Osteocyte (in vitro differentiated cells): Measurements from ENCODE around the gene CERS1. TPM values are rescaled to one million over a fixed set of nuclear protein-coding genes. Genes with fewer than 3 reads are reported as not detected.

Experiments used
- DNase-seq: peaks from one replicate; pipeline ENCODE4 v3.0.0; 2021; ENCODE audit warnings: mixed read lengths; ENCODE audit not compliant: unreplicated experiment; ENCODE audit errors: extremely low spot score
- H3K27ac Mint-ChIP-seq: one replicate; pipeline ENCODE4 v1.8.0; 2021; ENCODE audit warnings: mild to moderate bottlenecking, mixed read lengths; ENCODE audit not compliant: unreplicated experiment
- H3K27me3 Mint-ChIP-seq: one replicate; pipeline ENCODE4 v1.8.0; 2021; ENCODE audit warnings: mixed read lengths; ENCODE audit not compliant: unreplicated experiment
- H3K36me3 Mint-ChIP-seq: one replicate; pipeline ENCODE4 v1.8.0; 2021; ENCODE audit warnings: mixed read lengths; ENCODE audit not compliant: unreplicated experiment
- H3K4me1 Mint-ChIP-seq: one replicate; pipeline ENCODE4 v1.8.0; 2021; ENCODE audit warnings: mixed read lengths; ENCODE audit not compliant: unreplicated experiment
- H3K4me3 Mint-ChIP-seq: one replicate; pipeline ENCODE4 v1.8.0; 2021; ENCODE audit warnings: mild to moderate bottlenecking, moderate library complexity, mixed read lengths; ENCODE audit not compliant: unreplicated experiment
- H3K9me3 Mint-ChIP-seq: one replicate; pipeline ENCODE4 v1.8.0; 2021; ENCODE audit warnings: mixed read lengths; ENCODE audit not compliant: unreplicated experiment
- CTCF ChIP-seq: fragments of 200-600 bp; sonication (generic); IDR thresholded peaks from 2 replicates; pipeline ENCODE4 v1.5.0; 2021; ENCODE audit warnings: antibody characterized with exemption, mild to moderate bottlenecking, moderate library complexity
- total RNA-seq: library from RNA; stranded (reverse); gene quantifications from 2 replicates; pipeline ENCODE4 v1.2.1, GENCODE V29; 2021

The CERS1 gene
- total RNA-seq, 1 donor from 2014 or later, result 6.5 TPM

- no peak for DNase-seq
- H3K9me3 Mint-ChIP-seq, result no peaks in the 10 kb centered on the region
- peak overlapping the region; percentile 62 for H3K27ac Mint-ChIP-seq
- peak; percentile 5 for TF ChIP-seq CTCF
- no peak overlapping the region for H3K4me3 Mint-ChIP-seq
- no peaks in the 10 kb centered on the region for H3K27me3 Mint-ChIP-seq
- peaks cover 19% of the 10 kb centered on the region for H3K36me3 Mint-ChIP-seq
- peaks cover 18% of the 10 kb centered on the region for H3K4me1 Mint-ChIP-seq
Measured at GRCh38 chr19:18847549-18848463, 48.2 kb downstream of the CERS1 start.

GRCh38 chr19:18846862-18847548, 49.0 kb downstream of the CERS1 start:
- H3K27ac Mint-ChIP-seq, result peak overlapping the region; percentile 62
- no peak overlapping the region for H3K4me3 Mint-ChIP-seq
- no peaks in the 10 kb centered on the region for H3K9me3 Mint-ChIP-seq
- DNase-seq, result peak; percentile 91
- H3K36me3 Mint-ChIP-seq, result peaks cover 17% of the 10 kb centered on the region
- peaks cover 22% of the 10 kb centered on the region for H3K4me1 Mint-ChIP-seq
- H3K27me3 Mint-ChIP-seq, result no peaks in the 10 kb centered on the region
- peak; percentile 89 for TF ChIP-seq CTCF

- peaks cover 11% of the 10 kb centered on the region for H3K36me3 Mint-ChIP-seq
- peaks cover 25% of the 10 kb centered on the region for H3K4me1 Mint-ChIP-seq
- H3K4me3 Mint-ChIP-seq, result no peak overlapping the region
- no peaks in the 10 kb centered on the region for H3K27me3 Mint-ChIP-seq
- no peak for TF ChIP-seq CTCF
- no peak for DNase-seq
- no peaks in the 10 kb centered on the region for H3K9me3 Mint-ChIP-seq
- H3K27ac Mint-ChIP-seq, result peak overlapping the region; percentile 31
Measured at GRCh38 chr19:18845961-18846360, 50.0 kb downstream of the CERS1 start.

GRCh38 chr19:18844806-18845329, 51.1 kb downstream of the CERS1 start:
- H3K36me3 Mint-ChIP-seq, result peaks cover 7% of the 10 kb centered on the region

More at GRCh38 chr19:18844806-18845329, 51.1 kb downstream of the CERS1 start:
- H3K27me3 Mint-ChIP-seq, result no peaks in the 10 kb centered on the region
- no peaks in the 10 kb centered on the region for H3K9me3 Mint-ChIP-seq
- H3K4me3 Mint-ChIP-seq, result no peak overlapping the region
- no peak for TF ChIP-seq CTCF
- DNase-seq, result peak; percentile 80
- peaks cover 31% of the 10 kb centered on the region for H3K4me1 Mint-ChIP-seq
- no peak overlapping the region for H3K27ac Mint-ChIP-seq
